HG03558 (cell line): ENCODE data around the gene SLC25A5.
"Not testable (repeated sequence)": the region's sequence is repeated elsewhere in the genome, so short reads cannot be mapped to it uniquely, and the experiment has no call there.

Source experiments
- ATAC-seq: cut with Tn5 transposase; IDR thresholded peaks from one replicate; pipeline ENCODE4 v1.9.1; 2021; ENCODE audit warnings: moderate number of reproducible peaks; ENCODE audit not compliant: unreplicated experiment; ENCODE audit errors: extremely low read depth

SLC25A5 gene

GRCh38 chrX:119475389-119476101 is 7.3 kb downstream of the SLC25A5 start:
- ATAC-seq: no peak

- no peak for ATAC-seq
Observed at GRCh38 chrX:119477812-119478232, 9.6 kb downstream of the SLC25A5 start.

DNA sequence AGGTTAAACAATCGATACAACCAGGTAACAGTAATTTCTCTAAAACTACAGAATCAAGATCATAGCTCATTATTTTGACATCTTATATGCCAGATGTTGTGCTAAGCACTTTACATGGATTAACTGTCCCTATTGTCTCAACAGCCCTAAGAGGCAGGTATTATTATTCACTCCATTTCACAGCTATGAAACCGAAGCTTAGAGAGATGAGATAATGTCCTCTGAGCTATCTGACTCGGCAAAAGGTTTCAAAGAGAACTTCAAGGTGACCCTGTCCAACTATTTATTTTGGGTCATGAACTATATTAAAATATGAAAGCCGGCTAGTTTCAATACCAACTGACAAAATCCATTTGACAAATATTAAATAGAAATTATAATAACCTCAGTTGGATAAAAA is 10.3 kb downstream of the SLC25A5 start:
- no peak for ATAC-seq

DNA sequence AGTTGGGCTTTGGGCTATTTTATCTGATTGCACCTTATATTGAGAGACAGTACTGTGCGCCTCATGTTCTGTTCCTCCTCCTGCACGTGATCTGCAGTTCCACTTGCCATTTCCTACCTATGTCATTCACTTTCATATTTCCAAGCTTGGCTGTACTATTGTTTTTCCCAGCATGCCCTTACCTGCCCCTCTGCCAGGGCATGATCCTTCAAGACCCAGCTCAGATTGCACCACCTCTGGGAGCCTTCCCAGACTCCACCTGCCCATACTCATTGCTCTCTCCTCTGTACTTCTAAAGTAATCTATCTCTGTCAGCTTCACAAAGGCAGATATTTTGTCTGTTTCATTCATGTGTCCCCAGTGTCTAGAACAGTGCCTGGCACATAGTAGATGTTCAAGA is 11.6 kb downstream of the SLC25A5 start:
- ATAC-seq: no peak

- no peak for ATAC-seq
Observed at GRCh38 chrX:119481323-119481801, 13.1 kb downstream of the SLC25A5 start.

DNA sequence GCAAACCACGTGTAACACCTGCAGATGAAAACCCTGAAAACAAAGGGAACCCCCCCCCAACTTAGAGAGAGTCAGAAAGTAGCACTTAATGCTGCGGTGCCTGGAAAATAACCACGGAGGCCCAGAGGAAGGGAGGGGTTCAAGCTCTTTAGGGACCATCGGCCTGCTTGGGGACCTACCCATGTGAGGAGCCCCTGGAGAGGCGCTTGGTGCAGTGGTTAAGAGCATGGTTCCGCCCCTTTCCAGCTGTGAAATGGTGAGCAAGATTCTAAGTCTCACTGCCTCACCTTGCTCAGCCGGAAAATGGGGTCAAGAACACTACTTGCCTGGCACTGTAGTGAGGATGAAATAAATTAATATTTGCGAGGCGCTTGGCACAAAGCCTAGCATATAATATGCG is 13.8 kb downstream of the SLC25A5 start:
- no peak for ATAC-seq

DNA sequence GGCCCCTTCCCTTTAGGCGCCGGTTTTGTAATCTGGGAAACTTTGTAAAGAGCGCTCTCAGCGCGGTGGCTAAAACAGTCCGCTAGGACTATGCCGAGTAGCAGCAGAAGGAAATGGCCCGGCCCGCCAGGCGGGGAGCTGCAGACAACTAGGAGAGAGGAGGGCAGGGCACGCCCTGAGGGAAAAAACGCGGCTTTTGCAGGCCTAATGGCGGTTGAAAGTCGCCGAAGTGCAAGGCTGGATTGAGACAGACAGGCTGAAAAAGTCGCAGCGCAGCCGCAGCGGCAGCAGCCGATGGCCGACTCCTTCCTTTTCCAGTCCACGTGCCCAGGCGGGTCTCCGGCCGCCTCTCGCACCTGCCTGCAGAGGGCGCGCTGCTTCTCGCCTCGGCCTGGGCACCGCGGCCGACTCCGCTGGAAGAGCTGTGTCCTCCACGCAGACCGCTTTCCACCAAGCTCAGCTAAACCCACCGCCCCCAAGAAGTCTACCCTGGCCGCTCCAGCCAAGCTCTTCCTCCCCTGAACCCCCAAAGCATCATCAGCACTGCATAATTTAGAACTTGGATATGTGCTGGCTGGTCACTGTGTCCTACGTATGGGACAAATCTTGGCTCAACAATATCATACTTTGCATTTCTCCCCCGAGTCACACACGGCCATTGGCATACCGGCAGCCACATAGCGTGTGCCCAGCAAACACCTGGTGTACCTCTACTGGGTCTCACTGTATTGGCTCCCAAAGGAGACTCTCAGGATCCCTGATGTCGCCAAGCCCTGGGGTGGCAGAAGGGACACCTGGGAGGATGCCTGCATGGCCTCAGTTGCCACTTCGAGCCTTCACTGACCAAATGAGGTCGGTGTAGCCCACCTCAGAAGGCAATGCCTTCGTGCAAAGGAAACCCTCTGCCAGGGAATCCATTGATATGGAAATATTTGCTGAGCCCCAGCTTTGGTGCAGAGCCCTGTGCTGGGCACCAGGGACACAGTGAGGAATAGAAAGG is 14.5 kb downstream of the SLC25A5 start:
- ATAC-seq: peak; percentile 58

DNA sequence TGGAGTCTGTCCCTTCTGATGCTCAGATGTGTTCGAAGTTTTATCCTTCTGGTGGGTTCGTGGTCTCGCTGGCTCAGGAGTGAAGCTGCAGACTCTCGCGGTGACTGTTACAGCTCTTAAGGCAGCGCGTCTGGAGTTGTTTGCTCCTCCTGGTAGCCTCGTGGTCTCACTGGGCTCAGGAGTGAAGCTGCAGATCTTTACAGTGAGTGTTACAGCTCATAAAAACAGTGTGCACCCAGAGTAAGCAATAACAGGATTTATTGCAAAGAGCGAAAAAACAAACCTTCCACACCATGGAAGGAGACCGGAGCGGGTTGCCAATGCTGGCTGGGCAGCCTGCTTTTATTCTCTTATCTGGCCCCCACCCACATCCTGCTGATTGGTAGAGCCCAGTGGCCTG is 18.5 kb downstream of the SLC25A5 start:
- ATAC-seq: no peak

DNA sequence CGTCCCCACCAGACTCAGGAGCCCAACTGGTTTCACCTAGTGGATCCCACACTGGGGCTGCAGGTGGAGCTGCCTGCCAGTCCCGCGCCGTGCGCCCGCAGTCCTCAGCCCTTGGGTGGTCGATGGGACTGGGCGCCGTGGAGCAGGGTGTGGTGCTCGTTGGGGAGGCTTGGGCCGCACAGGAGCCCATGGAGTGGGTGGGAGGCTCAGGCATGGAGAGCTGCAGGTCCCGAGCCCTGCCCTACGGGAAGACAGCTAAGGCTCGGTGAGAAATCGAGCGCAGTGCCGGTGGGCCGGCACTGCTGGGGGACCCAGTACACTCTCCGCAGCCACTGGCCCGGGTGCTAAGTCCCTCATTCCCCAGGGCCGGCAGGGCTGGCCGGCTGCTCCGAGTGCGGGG is 19.5 kb downstream of the SLC25A5 start:
- not testable (repeated sequence) for ATAC-seq

DNA sequence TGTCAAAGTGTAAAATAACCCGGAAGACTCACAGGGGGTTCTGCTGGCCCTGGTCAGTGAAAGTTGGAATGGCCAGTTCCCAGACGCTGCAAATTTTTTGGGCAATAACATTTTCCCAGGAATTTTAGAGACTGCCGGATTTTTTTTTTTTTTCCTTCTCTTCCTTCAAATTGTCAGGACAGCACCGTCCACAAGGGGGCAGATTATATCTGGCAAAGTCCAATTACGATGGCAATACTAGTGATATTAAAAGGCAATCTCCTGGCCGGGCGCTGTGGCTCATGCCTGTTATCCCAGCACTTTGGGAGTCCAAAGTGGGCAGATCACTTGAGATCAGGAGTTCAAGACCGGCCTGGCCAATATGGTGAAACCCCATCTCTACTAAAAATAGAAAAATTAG is 20.5 kb downstream of the SLC25A5 start:
- no peak for ATAC-seq

DNA sequence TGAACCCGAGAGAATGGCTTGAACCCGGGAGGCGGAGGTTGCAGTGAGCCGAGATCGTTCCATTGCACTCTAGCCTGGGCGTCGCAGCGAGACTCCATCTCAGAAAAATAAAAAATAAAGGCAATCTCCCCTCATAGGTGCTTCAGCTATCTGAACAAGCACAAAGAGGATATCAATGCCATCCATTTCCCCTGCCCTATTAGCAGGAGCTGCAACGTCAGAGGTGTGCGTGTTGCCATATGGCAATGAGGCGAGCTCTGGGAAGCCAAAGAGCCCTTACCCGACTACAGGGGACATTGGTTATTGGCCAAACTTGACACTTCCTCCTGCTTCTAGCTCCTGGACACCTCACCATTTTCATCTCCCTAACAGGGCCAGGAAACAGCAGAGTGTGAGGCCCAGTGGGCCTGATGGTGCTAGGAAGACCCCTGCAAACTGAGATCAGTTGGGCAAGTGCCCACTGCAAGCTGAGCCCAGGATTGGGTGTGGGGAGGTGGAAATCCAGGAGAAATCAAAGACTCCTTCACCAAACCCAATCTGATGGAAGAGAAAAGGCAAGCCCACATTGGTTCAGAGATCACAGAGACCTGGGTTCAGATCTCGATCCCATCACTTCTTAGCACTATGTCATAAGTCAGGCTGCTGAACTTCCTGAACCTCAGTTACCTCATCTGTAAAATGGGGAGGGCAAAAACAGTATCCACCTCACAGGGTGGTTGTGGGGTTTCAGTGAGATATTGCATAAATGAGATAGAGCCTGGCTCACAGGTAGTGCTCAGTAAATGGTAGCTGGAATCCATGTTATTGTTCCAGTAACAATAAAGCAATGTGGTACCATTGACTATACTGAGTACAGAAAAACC is 21.2 kb downstream of the SLC25A5 start:
- ATAC-seq: no peak

DNA sequence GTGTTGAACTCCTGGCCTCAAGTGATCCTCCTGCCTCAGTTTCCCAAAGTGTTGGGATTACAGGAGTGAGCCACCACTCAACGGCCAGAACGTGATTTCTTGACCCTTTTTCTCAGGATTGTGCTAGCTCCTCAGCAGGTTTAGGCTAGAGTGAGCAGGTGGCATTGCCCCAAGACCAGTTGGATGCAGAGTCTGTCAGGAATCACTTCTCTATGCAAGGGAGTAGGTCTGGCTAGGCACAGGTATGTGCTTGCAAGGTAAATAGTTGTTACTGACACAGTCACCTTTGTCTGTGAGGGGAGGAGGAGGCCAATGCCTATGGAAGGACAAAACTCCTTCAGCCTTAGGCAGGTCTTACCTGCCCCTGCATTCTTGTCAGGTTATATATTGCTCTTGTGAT is 24.2 kb downstream of the SLC25A5 start:
- ATAC-seq: no peak

DNA sequence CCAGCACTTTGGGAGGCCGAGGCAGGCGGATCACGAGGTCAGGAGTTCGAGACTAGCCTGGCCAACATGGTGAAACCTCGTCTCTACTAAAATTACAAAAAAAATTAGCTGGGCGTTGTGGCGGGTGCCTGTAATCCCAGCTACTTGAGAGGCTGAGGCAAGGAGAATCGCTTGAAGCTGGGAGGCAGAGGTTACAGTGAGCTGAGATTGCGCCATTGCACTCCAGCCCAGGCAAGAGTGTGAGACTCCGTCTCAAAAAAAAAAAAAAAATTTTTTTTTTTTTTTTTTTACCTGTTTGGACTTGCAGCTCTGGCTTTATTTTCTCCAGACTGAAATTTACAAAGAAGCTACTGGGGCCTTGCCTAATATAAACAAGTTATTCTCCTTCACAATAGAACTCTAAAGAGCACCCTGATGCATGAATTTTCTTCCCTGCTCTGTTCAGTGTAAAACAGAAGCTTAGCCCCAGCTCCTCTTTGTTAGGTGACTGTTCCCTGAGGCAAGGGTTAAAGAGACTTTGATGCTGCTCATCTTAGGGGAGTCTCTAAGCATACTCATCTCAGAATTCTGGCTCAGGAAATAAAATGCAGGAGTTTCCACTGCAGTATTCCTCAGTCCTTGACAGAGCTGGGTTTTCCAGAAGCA is 25.7 kb downstream of the SLC25A5 start:
- not testable (repeated sequence) for ATAC-seq

DNA sequence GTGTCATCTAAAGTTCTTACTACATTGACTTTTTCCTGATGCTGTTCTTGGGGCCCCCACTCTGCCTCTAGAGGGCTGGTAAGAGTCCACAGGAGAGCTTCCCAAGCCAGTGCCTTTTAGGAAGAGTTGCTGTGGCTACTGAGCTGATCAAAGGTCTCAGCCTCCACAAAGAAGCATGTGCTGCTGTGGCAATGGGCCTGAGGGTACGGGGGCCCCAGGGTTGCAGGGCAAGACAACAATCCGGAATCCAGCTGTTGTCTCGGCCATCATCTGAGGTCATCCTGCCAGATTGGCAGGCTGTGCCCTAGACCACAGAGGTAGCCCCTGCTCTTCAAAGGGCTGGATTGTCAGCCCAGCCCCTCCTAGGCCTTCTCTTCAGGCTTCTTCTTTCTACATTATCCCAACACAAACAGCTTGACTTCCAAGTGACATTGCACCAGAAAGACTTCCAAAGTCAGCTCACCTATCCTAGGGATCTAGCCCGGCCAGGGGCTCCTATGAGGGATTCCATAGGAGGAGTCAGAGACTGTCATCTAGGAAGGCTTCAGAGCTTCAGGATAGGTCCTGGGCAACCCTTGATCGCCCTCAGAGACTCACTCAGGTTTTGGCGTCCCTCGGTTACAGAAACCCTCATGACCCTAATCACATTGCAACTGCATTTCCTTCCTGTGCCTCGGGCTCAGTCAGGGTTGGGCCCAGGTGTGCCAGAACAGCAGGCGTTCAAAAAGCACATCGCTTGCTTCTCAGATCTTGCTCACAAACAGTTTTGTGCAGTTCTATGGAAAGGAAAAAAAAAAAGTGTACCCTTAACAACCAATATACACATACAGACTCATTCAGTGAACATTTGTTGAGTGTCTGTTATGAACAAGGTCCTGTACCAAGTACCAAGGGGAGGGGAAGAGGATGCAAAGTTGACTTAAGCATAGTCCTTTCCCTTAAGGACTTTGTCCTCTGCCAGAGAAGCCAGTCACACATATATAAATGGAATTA is 27.8 kb downstream of the SLC25A5 start:
- no peak for ATAC-seq

- ATAC-seq: no peak
Observed at GRCh38 chrX:119497185-119497584, 28.9 kb downstream of the SLC25A5 start.

GRCh38 chrX:119500061-119500800 is 32.0 kb downstream of the SLC25A5 start:
- no peak for ATAC-seq

DNA sequence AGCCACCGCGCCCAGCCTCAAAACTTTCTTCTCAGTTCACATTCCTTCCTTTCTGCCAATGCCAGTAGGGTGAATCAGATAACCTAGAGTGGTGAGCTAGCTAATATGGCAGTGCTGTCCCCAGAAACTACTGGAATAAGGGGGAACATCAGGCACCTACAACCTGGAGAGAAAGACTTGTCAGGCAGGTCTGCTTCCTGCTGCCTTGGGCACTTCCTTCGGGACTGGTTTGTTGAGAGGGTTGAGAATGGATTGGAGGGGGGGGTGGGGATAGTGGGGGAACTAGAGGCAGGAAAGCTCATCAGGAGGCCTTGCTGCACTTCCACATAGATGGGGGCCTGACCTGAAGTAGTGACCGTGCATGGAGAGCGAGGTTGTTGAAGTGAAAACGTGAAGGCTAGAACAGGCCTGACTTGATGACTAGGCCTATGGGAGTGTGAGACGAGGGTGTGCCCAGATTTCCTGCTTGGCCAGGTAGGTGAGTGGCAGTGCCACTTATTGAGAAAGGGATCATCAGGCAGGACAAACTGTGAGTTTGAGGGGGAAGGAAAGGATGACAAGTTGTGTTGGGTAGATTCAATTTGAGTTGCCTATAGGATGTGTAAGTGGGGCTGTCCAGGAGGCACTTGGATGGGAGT is 33.4 kb downstream of the SLC25A5 start:
- ATAC-seq: no peak
